ENCODE results near the gene ZFP36.
"Not testable (repeated sequence)": the region's sequence is repeated elsewhere in the genome, so short reads cannot be mapped to it uniquely, and the experiment has no call there.

ZFP36 gene, protein sequence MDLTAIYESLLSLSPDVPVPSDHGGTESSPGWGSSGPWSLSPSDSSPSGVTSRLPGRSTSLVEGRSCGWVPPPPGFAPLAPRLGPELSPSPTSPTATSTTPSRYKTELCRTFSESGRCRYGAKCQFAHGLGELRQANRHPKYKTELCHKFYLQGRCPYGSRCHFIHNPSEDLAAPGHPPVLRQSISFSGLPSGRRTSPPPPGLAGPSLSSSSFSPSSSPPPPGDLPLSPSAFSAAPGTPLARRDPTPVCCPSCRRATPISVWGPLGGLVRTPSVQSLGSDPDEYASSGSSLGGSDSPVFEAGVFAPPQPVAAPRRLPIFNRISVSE

GRCh38 chr19:39406656-39407409 is at the start of gene ZFP36:
ZFP36 (plus strand) TSS chr19:39406847; CDS start chr19:39406905, 58 bp downstream.
- DNase-seq (ENCODE audit: low read depth) = peak; percentile 80

GRCh38 chr19:39359026-39359425 is 47.6 kb upstream of the ZFP36 start:
- no peak for DNase-seq (ENCODE audit: low read depth)

- DNase-seq (ENCODE audit: low read depth) = no peak
Observed at GRCh38 chr19:39360599-39360998, 46.0 kb upstream of the ZFP36 start.

GRCh38 chr19:39362682-39363657 is 43.7 kb upstream of the ZFP36 start:
- DNase-seq (ENCODE audit: low read depth) = no peak

DNA sequence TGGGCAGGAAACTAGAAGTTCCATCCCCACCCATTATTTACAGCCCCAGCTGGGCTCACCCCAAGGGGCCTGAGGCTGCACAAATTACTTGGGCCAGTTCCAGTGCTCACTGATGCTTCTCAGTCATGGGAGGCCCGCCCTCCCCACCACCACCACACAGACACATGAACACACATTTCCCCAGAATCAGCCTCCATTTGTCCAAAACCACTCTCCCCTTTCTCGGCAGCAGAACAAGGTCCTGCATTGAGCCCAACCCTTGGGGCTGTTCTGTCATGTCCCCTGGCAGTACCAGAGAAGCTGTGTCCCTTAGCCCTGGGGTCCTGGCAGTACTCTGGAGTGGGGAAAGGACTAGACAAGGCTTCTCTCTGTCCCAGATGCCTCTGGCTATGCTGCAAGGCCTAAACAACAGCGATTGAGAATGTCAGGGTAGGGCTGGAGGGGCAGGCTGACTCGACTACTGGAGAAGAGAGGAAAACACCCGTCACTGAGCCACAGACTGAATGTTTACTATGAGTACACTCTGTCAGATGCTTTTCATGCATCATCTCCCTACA is 42.7 kb upstream of the ZFP36 start:
- no peak for DNase-seq (ENCODE audit: low read depth)

DNA sequence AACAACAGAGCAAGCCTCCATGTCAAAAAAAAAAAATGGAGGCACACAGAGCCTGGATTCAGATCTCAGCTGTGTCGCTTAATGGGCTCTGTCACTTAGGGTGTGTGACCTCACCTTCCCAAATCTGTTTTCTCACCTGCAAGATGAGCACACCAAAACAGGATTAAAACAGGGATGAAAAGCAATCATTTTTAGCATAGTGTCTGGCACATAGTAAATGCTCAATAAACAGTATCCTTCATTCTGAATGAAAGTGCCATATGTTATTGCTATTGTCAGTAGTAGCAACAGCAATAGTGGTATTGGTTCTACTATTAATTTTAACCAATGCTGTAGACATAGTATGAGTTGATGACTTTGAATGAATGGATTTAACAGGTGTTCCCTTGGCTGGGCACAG is 41.1 kb upstream of the ZFP36 start:
- no peak for DNase-seq (ENCODE audit: low read depth)

DNA sequence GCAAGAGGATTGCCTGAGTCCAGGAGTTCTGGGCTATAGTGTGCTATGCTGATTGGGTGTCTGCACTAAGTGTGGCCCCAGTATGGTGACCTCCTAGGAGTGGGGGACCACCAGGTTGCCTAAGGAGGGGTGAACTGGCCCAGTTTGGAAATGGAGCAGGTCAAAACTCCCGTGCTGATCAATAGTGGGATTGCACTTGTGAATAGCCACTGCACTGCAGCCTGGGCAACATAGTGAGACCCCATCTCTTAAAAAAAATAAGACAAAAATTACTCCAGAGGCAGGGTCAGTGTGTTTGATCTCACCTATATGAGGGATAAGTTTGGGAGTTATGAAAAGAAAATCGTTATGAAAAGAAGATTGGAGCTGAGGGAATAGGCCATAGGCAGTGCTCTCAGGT is 37.4 kb upstream of the ZFP36 start:
- no peak for DNase-seq (ENCODE audit: low read depth)

DNA sequence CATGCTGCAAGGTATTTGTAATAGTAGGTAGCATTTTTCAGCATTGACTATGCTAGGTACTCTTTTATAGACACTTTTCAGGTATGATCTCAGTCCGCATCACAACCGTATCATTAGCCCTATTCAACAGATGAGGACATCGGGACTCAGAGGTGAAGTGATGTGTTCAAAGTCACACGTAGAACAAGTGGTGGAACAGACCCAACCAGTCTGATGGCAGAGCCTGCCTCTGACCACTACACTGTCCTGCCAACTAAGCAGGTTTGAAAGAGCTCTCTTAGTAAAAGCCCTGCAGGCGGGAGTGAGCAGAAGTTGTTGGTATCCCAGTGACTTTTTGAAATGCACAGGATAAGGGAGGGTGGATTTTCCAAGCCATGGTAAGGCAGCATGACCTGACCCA is 35.9 kb upstream of the ZFP36 start:
- no peak for DNase-seq (ENCODE audit: low read depth)

- no peak for DNase-seq (ENCODE audit: low read depth)
Observed at GRCh38 chr19:39372047-39372802, 34.4 kb upstream of the ZFP36 start.

GRCh38 chr19:39372941-39373340 is 33.7 kb upstream of the ZFP36 start:
- DNase-seq (ENCODE audit: low read depth) = no peak

DNA sequence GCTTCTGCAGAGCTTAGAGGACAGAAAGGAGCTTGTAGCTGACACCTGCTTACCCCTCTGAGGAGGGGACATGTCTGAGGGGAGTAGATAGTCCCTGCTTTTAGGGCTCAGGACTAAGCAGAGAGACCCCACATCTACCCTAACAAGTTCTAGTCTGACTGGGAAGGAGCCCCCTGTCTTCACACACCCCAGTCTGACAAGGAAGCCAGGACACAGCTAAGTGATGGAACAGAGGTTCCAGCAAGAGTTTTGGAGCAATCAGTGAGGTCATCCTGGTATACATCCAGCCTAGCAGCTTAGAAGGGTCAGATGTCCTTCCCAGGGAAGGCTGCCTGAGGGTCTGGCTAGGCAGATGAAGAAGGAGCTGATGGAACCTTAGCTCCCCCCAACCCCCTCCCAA is 30.7 kb upstream of the ZFP36 start:
- DNase-seq (ENCODE audit: low read depth) = no peak

- no peak for DNase-seq (ENCODE audit: low read depth)
Observed at GRCh38 chr19:39377373-39378362, 29.0 kb upstream of the ZFP36 start.

DNA sequence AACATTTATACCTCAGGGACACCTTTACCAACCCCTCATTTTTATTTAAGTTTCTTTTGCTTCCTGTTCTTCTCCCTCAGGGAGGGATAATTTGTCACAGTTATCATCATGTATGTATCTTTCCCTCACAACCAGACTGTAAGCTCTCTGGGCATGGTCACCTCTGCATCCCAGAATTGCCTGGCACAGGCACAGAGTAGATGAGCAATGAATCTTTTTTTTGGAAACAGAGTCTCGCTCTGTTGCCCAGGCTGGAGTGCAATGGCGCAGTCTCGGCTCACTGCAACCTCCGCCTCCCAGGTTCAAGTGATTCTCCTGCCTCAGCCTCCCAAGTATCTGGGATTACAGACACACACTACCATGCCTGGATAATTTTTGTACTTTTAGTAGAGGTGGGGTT is 27.3 kb upstream of the ZFP36 start:
- not testable (repeated sequence) for DNase-seq (ENCODE audit: low read depth)

DNA sequence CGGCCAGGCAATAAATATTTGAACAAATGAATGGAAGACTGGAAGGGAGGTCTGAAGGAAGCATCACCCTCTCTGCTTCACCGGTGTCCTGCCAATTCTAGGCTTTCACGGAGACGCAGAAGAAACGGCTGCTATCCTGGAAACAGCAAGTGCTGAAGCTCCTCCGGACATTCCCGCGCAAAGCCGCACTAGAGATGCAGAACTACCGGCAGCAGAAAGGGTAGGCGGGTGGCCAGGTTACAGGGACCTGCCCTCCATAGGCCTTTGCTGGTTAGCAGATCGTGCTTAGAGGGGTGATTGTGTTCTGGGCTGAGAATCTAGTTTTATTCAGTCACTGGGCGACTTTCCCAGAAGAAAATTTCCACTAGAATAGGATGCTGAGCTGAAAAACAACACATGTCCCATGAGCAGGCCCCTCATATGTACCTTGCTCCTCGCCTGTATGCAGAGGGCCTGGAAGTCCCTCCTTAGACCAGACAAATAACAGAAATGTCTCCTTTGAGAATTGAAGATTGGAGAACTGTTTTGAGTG is 26.7 kb upstream of the ZFP36 start:
- DNase-seq (ENCODE audit: low read depth) = no peak

GRCh38 chr19:39380521-39381502 is 25.8 kb upstream of the ZFP36 start:
- DNase-seq (ENCODE audit: low read depth) = no peak

- no peak for DNase-seq (ENCODE audit: low read depth)
Observed at GRCh38 chr19:39381910-39382611, 24.6 kb upstream of the ZFP36 start.

GRCh38 chr19:39382991-39383828 is 23.4 kb upstream of the ZFP36 start:
- no peak for DNase-seq (ENCODE audit: low read depth)

Data from T-helper 22 cell (primary cell).